Progenitor cell of endocrine pancreas (in vitro differentiated cells): Measurements from ENCODE around the gene MPHOSPH9. TPM values are rescaled to one million over a fixed set of nuclear protein-coding genes. Genes with fewer than 3 reads are reported as not detected.

Experiments used
- DNase-seq: peaks from one replicate; pipeline ENCODE4 v3.0.0; 2021; ENCODE audit warnings: low spot score; ENCODE audit not compliant: unreplicated experiment
- H3K27ac Mint-ChIP-seq: 2 replicates; pipeline ENCODE4 v1.8.0; 2021; ENCODE audit warnings: mild to moderate bottlenecking, moderate library complexity, mixed read lengths
- H3K27me3 Mint-ChIP-seq: 2 replicates; pipeline ENCODE4 v1.8.0; 2021; ENCODE audit warnings: mixed read lengths
- H3K36me3 Mint-ChIP-seq: 2 replicates; pipeline ENCODE4 v1.8.0; 2022; ENCODE audit warnings: mixed read lengths; ENCODE audit not compliant: insufficient read depth
- H3K4me1 Mint-ChIP-seq: 2 replicates; pipeline ENCODE4 v1.8.0; 2021; ENCODE audit warnings: low read depth, mixed read lengths
- H3K4me3 Mint-ChIP-seq: 2 replicates; pipeline ENCODE4 v1.8.0; 2021; ENCODE audit warnings: low read depth, mild to moderate bottlenecking, moderate library complexity, mixed read lengths
- H3K9me3 Mint-ChIP-seq: 2 replicates; pipeline ENCODE4 v1.8.0; 2021; ENCODE audit warnings: low read depth, mixed read lengths
- CTCF ChIP-seq: fragments of 200-600 bp; sonication (generic); IDR thresholded peaks from one replicate; pipeline ENCODE4 v1.5.0; 2021; ENCODE audit warnings: antibody characterized with exemption, mild to moderate bottlenecking; ENCODE audit not compliant: unreplicated experiment
- total RNA-seq: library from RNA; stranded (reverse); gene quantifications from 2 replicates; pipeline ENCODE4 v1.2.1, GENCODE V29; 2021

MPHOSPH9 gene
- total RNA-seq, 1 donor from 2014 or later = 39.3 TPM

- TF ChIP-seq CTCF = no peak
- DNase-seq = no peak
- H3K36me3 Mint-ChIP-seq = no peaks in the 10 kb centered on the region
- H3K4me1 Mint-ChIP-seq = peaks cover 13% of the 10 kb centered on the region
- no peak overlapping the region for H3K4me3 Mint-ChIP-seq
- peaks cover 46% of the 10 kb centered on the region for H3K27me3 Mint-ChIP-seq
- no peaks in the 10 kb centered on the region for H3K9me3 Mint-ChIP-seq
- no peak overlapping the region for H3K27ac Mint-ChIP-seq
Measured at GRCh38 chr12:123111498-123112165, 121.3 kb downstream of the MPHOSPH9 start.

- Mint-ChIP-seq H3K27me3 (peaks cover 64% of the 10 kb centered on the region), H3K27ac (no peak overlapping the region), H3K4me3 (no peak overlapping the region)
Measured at GRCh38 chr12:123109319-123109772, 123.6 kb downstream of the MPHOSPH9 start.

GRCh38 chr12:123108682-123109066 is 124.3 kb downstream of the MPHOSPH9 start:
- Mint-ChIP-seq H3K9me3 (no peaks in the 10 kb centered on the region), H3K4me1 (peaks cover 13% of the 10 kb centered on the region), H3K4me3 (no peak overlapping the region), H3K27ac (no peak overlapping the region), H3K36me3 (no peaks in the 10 kb centered on the region), H3K27me3 (peaks cover 64% of the 10 kb centered on the region)
- TF ChIP-seq CTCF = no peak
- DNase-seq = no peak

More at GRCh38 chr12:123109319-123109772, 123.6 kb downstream of the MPHOSPH9 start:
- Mint-ChIP-seq H3K9me3 (no peaks in the 10 kb centered on the region), H3K36me3 (no peaks in the 10 kb centered on the region), H3K4me1 (peaks cover 13% of the 10 kb centered on the region)
- no peak for DNase-seq
- TF ChIP-seq CTCF = no peak

GRCh38 chr12:123107926-123108681 is 124.8 kb downstream of the MPHOSPH9 start:
- peaks cover 61% of the 10 kb centered on the region for H3K27me3 Mint-ChIP-seq
- H3K4me1 Mint-ChIP-seq = peaks cover 13% of the 10 kb centered on the region
- no peaks in the 10 kb centered on the region for H3K36me3 Mint-ChIP-seq
- no peak overlapping the region for H3K4me3 Mint-ChIP-seq
- no peak overlapping the region for H3K27ac Mint-ChIP-seq
- DNase-seq = no peak
- H3K9me3 Mint-ChIP-seq = no peaks in the 10 kb centered on the region
- TF ChIP-seq CTCF = no peak

GRCh38 chr12:123106640-123107359 is 126.1 kb downstream of the MPHOSPH9 start:
- Mint-ChIP-seq H3K36me3 (no peaks in the 10 kb centered on the region), H3K27me3 (peaks cover 55% of the 10 kb centered on the region), H3K4me1 (peaks cover 13% of the 10 kb centered on the region), H3K9me3 (no peaks in the 10 kb centered on the region), H3K27ac (no peak overlapping the region), H3K4me3 (no peak overlapping the region)
- no peak for DNase-seq
- no peak for TF ChIP-seq CTCF
